ENCODE results near the gene ALAS1. TPM values are rescaled to one million over a fixed set of nuclear protein-coding genes. Genes with fewer than 3 reads are reported as not detected.

ALAS1 gene
- total and polyA plus RNA-seq, 2 of the 13 experiments (the other 11 are each of a cell fraction or from before 2014, with no cell fraction given): 36.0 to 43.2 TPM

DNA sequence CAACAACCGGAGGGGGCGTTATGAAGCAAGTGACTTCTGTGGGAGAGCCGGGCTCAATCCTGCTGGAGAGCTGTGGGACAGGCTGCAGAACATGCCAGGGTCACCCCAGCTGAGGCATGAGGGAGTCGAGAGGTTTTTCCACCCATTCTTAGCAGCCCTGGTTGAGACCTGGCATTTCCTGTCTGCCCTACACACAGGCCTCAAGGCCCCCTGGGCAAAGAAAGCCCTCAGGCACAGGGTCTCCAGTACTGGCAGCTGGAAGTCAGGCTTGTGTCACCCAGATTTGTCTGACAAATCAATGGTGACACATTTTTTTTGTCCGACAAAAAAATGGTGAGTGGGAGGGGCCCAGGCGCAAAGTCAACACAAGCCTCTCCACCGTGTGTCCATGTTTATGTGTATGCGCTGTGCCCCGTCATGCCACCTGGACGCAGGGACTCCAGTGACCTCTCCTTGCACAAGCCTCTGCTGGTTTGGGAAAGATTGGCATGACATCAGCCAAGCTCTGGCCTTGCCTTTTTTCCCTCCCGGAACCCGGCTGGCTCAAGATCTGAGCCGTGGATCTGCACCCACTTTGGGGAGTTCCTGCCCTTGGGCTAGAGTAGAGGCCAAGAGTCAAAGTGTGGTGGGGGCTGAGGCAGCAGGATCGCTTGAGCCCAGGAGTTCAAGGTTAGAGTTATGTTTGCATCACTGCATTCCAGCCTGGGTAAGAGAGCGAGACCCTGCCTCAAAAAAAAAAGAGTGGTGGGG lies 20.8 kb upstream of the ALAS1 start:
- no peaks in the 10 kb centered on the region for H3K79me2 ChIP-seq (ENCODE audit: insufficient read depth, low read length)
- peak overlapping the region; percentile 85 for H3K27ac ChIP-seq (ENCODE audit: extremely low read length, insufficient read depth, low read length)
- ATAC-seq (peak; percentile 81), FAIRE-seq (peak; percentile 82), DNase-seq (ENCODE audit: low spot score) (peak; percentile 86)
- H3K4me2 ChIP-seq (ENCODE audit: low read depth, low read length): peak overlapping the region; percentile 82
- CTCF ChIA-PET (ENCODE audit: low intra/inter-chr PET ratio, low total read pairs): no interaction called here
- 2% methylated on average over 12 of the region's 15 CpGs for WGBS (ENCODE audit: low lambda C conversion rate)
- POLR2A ChIA-PET: interaction anchor here (0.8 to 3.5 kb wide), 12 partner anchors 9 to 210 kb away, joined by 3 to 30 read pairs (median 5); partner anchors contain the start of genes ACY1, ALAS1, PCBP4 and POC1A
- intact Hi-C loops (cut with micrococcal nuclease; ENCODE audit: unreplicated experiment) (loop anchor here (1.0 kb wide), 1 partner anchor 20 kb away; no protein-coding TSS in a partner anchor), in situ Hi-C loops (cut with HindIII; ENCODE audit: extremely low pct_ligation_motif_present, low pct_unique_long_range_greater_than_20kb) (no loop called here)
- peak overlapping the region; percentile 43 to 60 (median 48); a peak in 5 of 6 replicates for H3K4me3 ChIP-seq (replicated peaks in 1 of 3; ENCODE audit: insufficient read depth in 1 of 3, low read depth in 2 of 3, low read length in 3 of 3)
- no peaks in the 10 kb centered on the region for H3K36me3 ChIP-seq (replicated peaks in 1 of 2; ENCODE audit: control insufficient read depth in 1 of 2, insufficient read depth in 2 of 2, low read length in 2 of 2)
- peaks cover 64% of the 10 kb centered on the region for H3K4me1 ChIP-seq (ENCODE audit: insufficient read depth, low read length)
- no peak overlapping the region for H2AFZ ChIP-seq (ENCODE audit: low read length)
- peak overlapping the region; percentile 61 for H3K9ac ChIP-seq (ENCODE audit: insufficient read depth, low read depth, low read length)
- H3K27me3 ChIP-seq (ENCODE audit: control insufficient read depth in 1 of 2, insufficient read depth in 2 of 2, low read length in 2 of 2): no peaks in the 10 kb centered on the region
- H4K20me1 ChIP-seq (ENCODE audit: insufficient read depth, low read length): no peaks in the 10 kb centered on the region
- H3K9me3 ChIP-seq (ENCODE audit: low read length): no peaks in the 10 kb centered on the region
- no TSS peak for BruUV-seq (replicated peaks)
- TF ChIP-seq MBD4 (IDR thresholded peaks at IDR 0.05; ENCODE audit: borderline replicate concordance, low read length) (no peak), ZBTB20 (CRISPR knock-in tag; IDR thresholded peaks at IDR 0.05; ENCODE audit: borderline replicate concordance, low read depth) (peak; percentile 20; the same call in 1 of the 2 replicates), LCORL (IDR thresholded peaks at IDR 0.05) (no peak), LCORL (CRISPR knock-in tag; IDR thresholded peaks at IDR 0.05) (peak; percentile 92), SKI (IDR thresholded peaks at IDR 0.05; ENCODE audit: partially characterized antibody) (peak; percentile 53), HOXA3 (CRISPR knock-in tag; IDR thresholded peaks at IDR 0.05) (peak; percentile 70), ERF (CRISPR knock-in tag; IDR thresholded peaks at IDR 0.05) (peak; percentile 24; the same call in 1 of the 2 replicates), ARID2 (CRISPR knock-in tag; IDR thresholded peaks at IDR 0.05; ENCODE audit: borderline replicate concordance) (no peak), ZNF557 (CRISPR knock-in tag; IDR thresholded peaks at IDR 0.05) (no peak), ZNF589 (CRISPR knock-in tag; conservative IDR thresholded peaks at IDR 0.05) (no peak), HNF4G (IDR thresholded peaks at IDR 0.05; ENCODE audit: borderline replicate concordance, low read depth, low read length) (no peak; the same call in 1 of the 2 replicates), HNF4G (CRISPR knock-in tag; IDR thresholded peaks at IDR 0.05; ENCODE audit: borderline replicate concordance, low read depth) (peak; percentile 83; the same call in 1 of the 2 replicates), ZFP36L2 (CRISPR knock-in tag; IDR thresholded peaks at IDR 0.05) (no peak), ZNF629 (CRISPR knock-in tag; conservative IDR thresholded peaks at IDR 0.05) (peak; percentile 27; the same call in 1 of the 2 replicates), ZNF12 (CRISPR knock-in tag; IDR thresholded peaks at IDR 0.05) (no peak), ZNF792 (CRISPR knock-in tag; IDR thresholded peaks at IDR 0.05) (no peak), NAIF1 (CRISPR knock-in tag; IDR thresholded peaks at IDR 0.05; ENCODE audit: borderline replicate concordance) (no peak), ZNF350 (CRISPR knock-in tag; IDR thresholded peaks at IDR 0.05; ENCODE audit: borderline replicate concordance, low read depth) (peak; percentile 91; the same call in 1 of the 2 replicates)
- TF ChIP-seq, protein P1, sequence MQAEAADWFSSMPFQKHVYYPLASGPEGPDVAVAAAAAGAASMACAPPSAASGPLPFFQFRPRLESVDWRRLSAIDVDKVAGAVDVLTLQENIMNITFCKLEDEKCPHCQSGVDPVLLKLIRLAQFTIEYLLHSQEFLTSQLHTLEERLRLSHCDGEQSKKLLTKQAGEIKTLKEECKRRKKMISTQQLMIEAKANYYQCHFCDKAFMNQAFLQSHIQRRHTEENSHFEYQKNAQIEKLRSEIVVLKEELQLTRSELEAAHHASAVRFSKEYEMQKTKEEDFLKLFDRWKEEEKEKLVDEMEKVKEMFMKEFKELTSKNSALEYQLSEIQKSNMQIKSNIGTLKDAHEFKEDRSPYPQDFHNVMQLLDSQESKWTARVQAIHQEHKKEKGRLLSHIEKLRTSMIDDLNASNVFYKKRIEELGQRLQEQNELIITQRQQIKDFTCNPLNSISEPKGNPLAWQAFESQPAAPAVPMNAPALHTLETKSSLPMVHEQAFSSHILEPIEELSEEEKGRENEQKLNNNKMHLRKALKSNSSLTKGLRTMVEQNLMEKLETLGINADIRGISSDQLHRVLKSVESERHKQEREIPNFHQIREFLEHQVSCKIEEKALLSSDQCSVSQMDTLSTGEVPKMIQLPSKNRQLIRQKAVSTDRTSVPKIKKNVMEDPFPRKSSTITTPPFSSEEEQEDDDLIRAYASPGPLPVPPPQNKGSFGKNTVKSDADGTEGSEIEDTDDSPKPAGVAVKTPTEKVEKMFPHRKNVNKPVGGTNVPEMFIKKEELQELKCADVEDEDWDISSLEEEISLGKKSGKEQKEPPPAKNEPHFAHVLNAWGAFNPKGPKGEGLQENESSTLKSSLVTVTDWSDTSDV (CRISPR knock-in tag; IDR thresholded peaks at IDR 0.05): no peak
- TF ChIP-seq, protein P2, sequence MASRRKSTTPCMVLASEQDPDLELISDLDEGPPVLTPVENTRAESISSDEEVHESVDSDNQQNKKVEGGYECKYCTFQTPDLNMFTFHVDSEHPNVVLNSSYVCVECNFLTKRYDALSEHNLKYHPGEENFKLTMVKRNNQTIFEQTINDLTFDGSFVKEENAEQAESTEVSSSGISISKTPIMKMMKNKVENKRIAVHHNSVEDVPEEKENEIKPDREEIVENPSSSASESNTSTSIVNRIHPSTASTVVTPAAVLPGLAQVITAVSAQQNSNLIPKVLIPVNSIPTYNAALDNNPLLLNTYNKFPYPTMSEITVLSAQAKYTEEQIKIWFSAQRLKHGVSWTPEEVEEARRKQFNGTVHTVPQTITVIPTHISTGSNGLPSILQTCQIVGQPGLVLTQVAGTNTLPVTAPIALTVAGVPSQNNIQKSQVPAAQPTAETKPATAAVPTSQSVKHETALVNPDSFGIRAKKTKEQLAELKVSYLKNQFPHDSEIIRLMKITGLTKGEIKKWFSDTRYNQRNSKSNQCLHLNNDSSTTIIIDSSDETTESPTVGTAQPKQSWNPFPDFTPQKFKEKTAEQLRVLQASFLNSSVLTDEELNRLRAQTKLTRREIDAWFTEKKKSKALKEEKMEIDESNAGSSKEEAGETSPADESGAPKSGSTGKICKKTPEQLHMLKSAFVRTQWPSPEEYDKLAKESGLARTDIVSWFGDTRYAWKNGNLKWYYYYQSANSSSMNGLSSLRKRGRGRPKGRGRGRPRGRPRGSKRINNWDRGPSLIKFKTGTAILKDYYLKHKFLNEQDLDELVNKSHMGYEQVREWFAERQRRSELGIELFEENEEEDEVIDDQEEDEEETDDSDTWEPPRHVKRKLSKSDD (CRISPR knock-in tag; IDR thresholded peaks at IDR 0.05; ENCODE audit: low read depth): no peak

Measured in HepG2 (cell line).